ENCODE results near the gene D2HGDH. TPM values are rescaled to one million over a fixed set of nuclear protein-coding genes. Genes with fewer than 3 reads are reported as not detected.
"Not testable (repeated sequence)": the region's sequence is repeated elsewhere in the genome, so short reads cannot be mapped to it uniquely, and the experiment has no call there.

The D2HGDH gene
- total RNA-seq, 1 donor from 2014 or later, result 40.4 TPM

DNA sequence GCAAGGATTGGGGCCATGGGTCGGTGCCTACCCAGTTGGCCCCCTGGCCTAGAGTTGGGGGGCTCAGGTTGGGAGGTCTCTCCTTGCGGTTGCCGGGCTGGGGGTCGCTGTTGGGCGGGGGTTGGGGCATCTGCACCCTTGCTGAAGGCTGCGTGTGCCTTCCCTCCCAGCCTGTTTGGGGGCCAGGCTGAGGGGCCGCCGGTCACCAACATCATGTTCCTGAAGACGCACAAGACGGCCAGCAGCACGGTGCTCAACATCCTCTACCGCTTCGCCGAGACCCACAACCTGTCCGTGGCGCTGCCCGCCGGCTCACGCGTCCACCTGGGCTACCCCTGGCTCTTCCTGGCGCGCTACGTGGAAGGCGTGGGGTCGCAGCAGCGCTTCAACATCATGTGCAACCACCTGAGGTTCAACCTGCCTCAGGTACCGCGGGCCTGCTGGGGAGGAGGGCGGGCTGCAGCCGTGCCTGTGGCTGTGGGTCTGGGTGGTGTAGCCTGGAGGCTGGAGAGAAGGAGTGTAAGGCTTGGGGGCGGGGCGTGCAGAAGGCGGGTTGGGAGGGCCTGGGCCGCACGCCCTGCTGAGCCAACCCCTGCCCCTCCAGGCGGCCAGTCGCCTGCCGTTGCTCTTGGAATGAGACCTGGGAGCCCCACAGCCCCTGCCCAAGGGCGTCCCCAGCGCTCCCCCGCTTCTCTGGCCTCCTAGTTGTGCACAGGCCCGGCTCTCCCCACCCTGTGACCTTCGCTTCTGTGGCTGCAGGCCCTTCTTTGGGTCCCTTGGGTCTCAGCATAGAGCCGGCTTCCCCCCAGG lies 67.4 kb downstream of the D2HGDH start:
- Mint-ChIP-seq H3K27ac (peak overlapping the region; percentile 11), H3K36me3 (ENCODE audit: low read depth) (no peaks in the 10 kb centered on the region), H3K4me1 (peaks cover 7% of the 10 kb centered on the region), H3K4me3 (no peak overlapping the region), H3K27me3 (peaks cover 2% of the 10 kb centered on the region), H3K9me3 (no peaks in the 10 kb centered on the region)
- intact Hi-C loops (cut with micrococcal nuclease), result loop anchor here (5.0 kb wide), 1 partner anchor 60 kb away; no protein-coding TSS in a partner anchor
- peak; percentile 54 for DNase-seq

GRCh38 chr2:241802421-241803318 lies 68.2 kb downstream of the D2HGDH start:
- DNase-seq, result peak; percentile 51
- Mint-ChIP-seq H3K27ac (no peak overlapping the region), H3K9me3 (no peaks in the 10 kb centered on the region), H3K4me1 (peaks cover 7% of the 10 kb centered on the region), H3K27me3 (peaks cover 2% of the 10 kb centered on the region), H3K4me3 (no peak overlapping the region), H3K36me3 (ENCODE audit: low read depth) (no peaks in the 10 kb centered on the region)
- intact Hi-C loops (cut with micrococcal nuclease), result loop anchor here (5.0 kb wide), 1 partner anchor 60 kb away; no protein-coding TSS in a partner anchor

DNA sequence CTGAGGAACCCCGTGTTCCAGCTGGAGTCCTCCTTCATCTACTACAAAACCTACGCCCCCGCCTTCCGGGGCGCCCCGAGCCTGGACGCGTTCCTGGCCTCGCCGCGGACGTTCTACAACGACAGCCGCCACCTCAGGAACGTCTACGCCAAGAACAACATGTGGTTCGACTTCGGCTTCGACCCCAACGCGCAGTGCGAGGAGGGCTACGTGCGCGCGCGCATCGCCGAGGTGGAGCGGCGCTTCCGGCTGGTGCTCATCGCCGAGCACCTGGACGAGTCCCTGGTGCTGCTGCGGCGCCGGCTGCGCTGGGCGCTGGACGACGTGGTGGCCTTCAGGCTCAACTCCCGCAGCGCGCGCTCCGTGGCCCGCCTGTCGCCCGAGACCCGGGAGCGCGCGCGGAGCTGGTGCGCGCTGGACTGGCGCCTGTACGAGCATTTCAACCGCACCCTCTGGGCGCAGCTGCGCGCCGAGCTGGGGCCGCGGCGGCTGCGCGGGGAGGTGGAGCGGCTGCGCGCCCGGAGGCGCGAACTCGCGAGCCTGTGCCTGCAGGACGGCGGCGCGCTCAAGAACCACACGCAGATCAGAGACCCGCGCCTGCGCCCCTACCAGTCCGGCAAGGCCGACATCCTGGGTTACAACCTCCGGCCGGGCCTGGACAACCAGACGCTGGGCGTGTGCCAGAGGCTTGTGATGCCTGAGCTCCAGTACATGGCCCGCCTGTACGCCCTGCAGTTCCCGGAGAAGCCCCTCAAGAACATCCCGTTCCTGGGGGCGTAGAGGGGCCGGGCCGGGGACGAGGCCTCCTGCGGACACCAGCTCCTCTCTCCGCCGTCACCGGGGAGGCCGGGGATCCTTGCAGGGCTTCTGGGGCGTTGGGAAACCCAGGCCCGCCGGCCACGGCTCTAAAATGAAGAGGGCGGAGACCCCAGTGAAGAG lies 69.2 kb downstream of the D2HGDH start:
- intact Hi-C loops (cut with micrococcal nuclease), result loop anchor here (2.0 to 5.0 kb wide), 2 partner anchors 15 to 59 kb away; no protein-coding TSS in a partner anchor

DNA sequence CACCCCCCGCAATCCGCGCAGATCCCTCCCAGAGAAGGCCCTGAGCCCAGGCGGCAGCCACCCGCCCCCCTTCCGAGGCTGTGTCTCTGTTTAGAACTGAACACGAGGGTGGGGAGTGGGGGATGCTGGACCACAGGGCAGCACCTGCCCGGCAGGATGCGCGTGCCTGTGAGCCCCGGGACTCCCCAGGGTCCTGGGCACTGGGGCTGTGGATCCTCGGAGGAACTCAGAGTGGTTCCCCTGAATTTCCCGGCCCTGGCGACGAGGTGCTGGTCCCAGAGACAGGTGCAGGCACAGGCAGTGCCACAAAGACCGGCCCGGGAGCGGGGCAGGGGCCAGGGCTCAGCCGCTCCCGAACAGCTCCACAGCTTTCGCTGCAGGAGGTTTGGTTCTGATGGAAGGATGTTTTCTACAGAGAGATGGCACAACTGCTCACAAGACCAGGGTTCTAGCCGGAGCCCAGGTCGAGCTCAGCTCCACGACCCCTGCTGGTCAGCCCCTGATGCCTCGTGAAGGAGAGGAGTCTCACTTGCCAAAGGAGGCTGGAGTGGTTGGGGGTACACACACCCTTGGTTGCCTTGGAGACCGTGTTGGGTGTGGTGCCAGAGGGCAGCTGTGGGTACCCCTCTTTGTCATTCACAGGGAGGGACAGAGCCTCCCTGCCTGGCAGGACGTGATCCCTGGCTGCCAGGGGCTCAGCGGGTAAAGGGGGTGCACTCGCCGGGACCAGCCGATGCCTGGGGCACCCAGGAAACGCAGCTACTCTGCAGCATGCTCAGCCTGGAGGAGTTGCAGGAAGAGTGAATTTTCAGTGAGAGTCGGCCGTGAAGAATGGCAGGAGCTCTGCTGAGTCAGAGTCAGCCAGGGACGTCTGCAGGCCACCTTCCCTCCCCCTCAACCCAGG lies 70.1 kb downstream of the D2HGDH start:
- peak overlapping the region; percentile 73 for H3K4me3 Mint-ChIP-seq
- DNase-seq, result peak; percentile 73
- peaks cover 9% of the 10 kb centered on the region for H3K4me1 Mint-ChIP-seq
- intact Hi-C loops (cut with micrococcal nuclease), result loop anchor here (2.0 to 5.0 kb wide), 2 partner anchors 16 to 58 kb away; no protein-coding TSS in a partner anchor
- H3K9me3 Mint-ChIP-seq, result no peaks in the 10 kb centered on the region
- peaks cover 2% of the 10 kb centered on the region for H3K27me3 Mint-ChIP-seq
- no peaks in the 10 kb centered on the region for H3K36me3 Mint-ChIP-seq (ENCODE audit: low read depth)
- peak overlapping the region; percentile 56 for H3K27ac Mint-ChIP-seq

More for the DNA sequence above, 69.2 kb downstream of the D2HGDH start:
- Mint-ChIP-seq H3K36me3 (ENCODE audit: low read depth) (no peaks in the 10 kb centered on the region), H3K4me1 (peaks cover 9% of the 10 kb centered on the region), H3K27me3 (peaks cover 2% of the 10 kb centered on the region), H3K9me3 (no peaks in the 10 kb centered on the region), H3K27ac (peak overlapping the region; percentile 60), H3K4me3 (peak overlapping the region; percentile 78)
- peak; percentile 85 for DNase-seq

DNA sequence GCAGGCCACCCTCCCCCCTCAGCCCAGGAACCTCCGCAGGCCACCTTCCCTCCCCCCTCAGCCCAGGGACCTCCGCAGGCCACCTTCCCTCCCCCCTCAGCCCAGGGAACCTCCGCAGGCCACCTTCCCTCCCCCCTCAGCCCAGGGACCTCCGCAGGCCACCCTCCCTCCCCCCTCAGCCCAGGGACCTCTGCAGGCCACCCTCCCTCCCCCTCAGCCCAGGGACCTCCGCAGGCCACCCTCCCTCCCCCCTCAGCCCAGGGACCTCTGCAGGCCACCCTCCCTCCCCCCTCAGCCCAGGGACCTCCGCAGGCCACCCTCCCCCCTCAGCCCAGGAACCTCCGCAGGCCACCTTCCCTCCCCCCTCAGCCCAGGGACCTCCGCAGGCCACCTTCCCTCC lies 71.8 kb downstream of the D2HGDH start:
- H3K27ac Mint-ChIP-seq; intact Hi-C loops (cut with micrococcal nuclease): not testable (repeated sequence)

DNA sequence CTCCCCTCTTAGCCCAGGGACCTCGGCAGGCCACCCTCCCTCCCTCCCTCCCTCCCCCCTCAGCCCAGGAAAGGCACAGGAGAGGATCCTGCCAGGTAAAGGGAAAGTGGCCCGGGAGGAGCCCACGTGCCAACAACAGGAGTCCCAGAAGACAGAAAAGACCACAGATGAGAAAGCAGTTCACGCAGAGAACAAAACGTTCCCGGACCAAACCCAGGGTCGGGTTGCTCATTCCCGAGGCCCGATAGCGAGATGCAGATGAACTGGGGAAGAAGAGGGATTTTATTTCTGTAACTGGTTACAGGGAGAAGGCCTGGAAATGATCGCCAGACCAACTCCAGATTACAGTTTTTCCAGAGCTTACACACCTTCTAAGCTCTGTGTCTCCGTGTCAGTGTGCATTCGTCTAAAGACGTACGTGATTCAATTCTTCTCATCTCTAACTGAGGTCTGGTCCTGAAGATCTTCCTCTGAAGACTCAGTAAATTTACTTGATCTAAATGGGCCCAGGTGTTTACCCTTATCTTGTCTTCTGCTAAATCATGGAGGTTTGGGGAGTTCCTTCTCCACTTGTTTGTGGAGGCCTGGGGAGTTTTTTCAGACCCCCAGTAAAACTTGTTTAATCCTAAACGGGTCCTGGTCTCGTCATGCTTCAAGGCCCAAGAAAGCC lies 73.8 kb downstream of the D2HGDH start:
- peak; percentile 53 for DNase-seq
- H3K9me3 Mint-ChIP-seq, result no peaks in the 10 kb centered on the region
- no peak overlapping the region for H3K27ac Mint-ChIP-seq
- intact Hi-C loops (cut with micrococcal nuclease), result no loop called here
- peaks cover 9% of the 10 kb centered on the region for H3K4me1 Mint-ChIP-seq
- H3K4me3 Mint-ChIP-seq, result no peak overlapping the region
- no peaks in the 10 kb centered on the region for H3K36me3 Mint-ChIP-seq (ENCODE audit: low read depth)
- peaks cover 2% of the 10 kb centered on the region for H3K27me3 Mint-ChIP-seq

More for the DNA sequence above, 71.8 kb downstream of the D2HGDH start:
- H3K27me3 Mint-ChIP-seq; H3K36me3 Mint-ChIP-seq (ENCODE audit: low read depth); H3K4me3 Mint-ChIP-seq; H3K4me1 Mint-ChIP-seq; H3K9me3 Mint-ChIP-seq; DNase-seq: not testable (repeated sequence)

- peaks cover 7% of the 10 kb centered on the region for H3K4me1 Mint-ChIP-seq
- no peak within 1 kb of the TSS for H3K4me3 Mint-ChIP-seq
- intact Hi-C loops (cut with micrococcal nuclease), result no loop called here
- no peaks in the 10 kb centered on the region for H3K36me3 Mint-ChIP-seq (ENCODE audit: low read depth)
- H3K27ac Mint-ChIP-seq, result no peak within 1 kb of the TSS
- H3K27me3 Mint-ChIP-seq, result no peaks in the 10 kb centered on the region
- peak; percentile 52 for DNase-seq
- H3K9me3 Mint-ChIP-seq, result no peaks in the 10 kb centered on the region
Measured at GRCh38 chr2:241808721-241809382, 74.4 kb downstream of the D2HGDH start, which contains the start of gene NEU4. Gene NEU4 (plus strand): TSS chr2:241809193. CDS start chr2:241814485, 5,292 bp downstream.

DNA sequence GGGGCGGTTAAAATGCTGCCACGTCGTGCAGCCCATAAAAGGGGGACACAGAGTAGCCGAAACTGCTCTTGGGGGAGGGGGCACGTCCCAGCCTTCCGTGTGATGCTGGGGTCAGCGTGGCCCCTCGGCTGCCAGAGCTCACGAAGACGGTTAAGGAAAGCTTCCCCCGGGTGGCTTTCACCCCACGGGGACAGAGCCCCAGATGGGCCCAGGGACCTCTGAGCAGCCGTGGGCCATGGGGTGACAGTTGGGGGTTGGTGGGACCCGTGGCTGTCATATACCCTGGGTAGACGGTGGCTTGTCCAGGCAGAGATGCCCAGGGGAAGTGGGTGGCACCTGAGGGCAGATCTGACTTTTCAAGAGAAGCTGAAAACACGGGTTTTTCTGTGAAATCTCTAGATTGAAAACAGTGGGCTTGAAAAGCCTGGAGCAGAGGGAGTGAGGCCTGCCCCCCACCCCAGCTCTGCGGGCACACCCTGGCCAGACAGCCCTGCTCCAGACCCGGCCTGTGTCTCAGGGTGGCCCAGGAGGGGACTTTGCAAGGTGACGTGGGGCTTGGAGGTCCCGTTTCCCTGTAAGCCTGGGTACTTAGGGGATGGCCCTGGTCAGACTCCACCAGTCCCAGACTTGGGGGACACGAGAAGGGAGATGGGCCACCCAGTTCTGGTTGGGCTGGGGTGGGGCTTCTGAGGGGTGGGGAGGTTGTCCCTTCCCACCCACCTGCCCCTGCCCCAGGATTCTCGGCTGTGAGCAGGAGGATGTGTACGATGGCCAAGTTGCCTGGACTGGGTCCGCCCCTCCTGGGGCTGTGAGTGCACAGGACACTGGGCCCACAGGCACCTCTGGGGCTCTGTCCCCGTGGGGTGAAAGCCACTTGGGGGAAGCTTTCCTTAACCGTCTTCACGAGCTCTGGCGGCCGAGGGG lies 75.2 kb downstream of the D2HGDH start:
- H3K4me1 Mint-ChIP-seq, result peaks cover 8% of the 10 kb centered on the region
- H3K4me3 Mint-ChIP-seq, result no peak overlapping the region
- H3K27me3 Mint-ChIP-seq, result no peaks in the 10 kb centered on the region
- intact Hi-C loops (cut with micrococcal nuclease), result no loop called here
- no peaks in the 10 kb centered on the region for H3K9me3 Mint-ChIP-seq
- no peak overlapping the region for H3K27ac Mint-ChIP-seq
- no peaks in the 10 kb centered on the region for H3K36me3 Mint-ChIP-seq (ENCODE audit: low read depth)
- DNase-seq, result peak; percentile 53

DNA sequence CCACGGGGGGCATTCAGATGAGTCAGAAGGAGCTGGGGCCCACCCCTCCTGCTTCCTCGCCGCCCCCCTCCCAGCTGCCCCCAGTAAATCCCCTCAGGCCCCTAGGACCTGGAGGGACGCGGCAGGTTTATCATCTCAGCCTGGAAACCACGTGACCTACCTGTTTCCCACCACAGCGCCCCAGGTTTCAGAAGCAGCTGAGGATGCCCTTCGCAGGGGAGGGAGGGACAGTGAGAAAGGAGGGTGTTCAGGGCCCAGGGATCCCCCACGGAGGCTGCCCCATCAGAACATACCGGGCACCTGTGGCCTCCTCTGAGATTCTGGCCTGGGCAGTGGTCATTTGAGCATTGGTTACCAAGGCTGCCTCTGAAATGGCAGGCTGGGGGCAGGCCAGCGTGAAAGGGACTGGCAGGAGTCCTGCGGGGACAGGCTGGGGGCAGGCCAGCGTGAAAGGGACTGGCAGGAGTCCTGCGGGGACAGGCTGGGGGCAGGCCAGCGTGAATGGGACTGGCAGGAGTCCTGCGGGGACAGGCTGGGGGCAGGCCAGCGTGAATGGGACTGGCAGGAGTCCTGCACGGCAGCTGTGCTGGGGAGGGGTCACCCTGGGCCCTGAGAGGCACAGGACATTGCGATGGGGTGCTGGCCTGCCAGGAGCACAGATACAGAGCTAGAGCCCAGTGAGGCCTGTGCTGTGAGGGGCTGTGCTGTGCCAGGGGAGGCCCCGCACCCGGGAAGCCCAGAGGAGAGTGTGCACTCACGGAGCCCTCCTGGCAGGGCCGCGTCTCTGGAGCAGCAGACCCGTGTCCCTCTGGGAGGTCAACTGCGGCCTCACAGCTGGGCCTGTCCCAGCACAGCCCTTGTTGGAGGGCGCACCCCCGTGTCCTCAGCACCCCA lies 76.1 kb downstream of the D2HGDH start:
- no peak overlapping the region for H3K4me3 Mint-ChIP-seq
- H3K4me1 Mint-ChIP-seq, result peaks cover 6% of the 10 kb centered on the region
- no peaks in the 10 kb centered on the region for H3K9me3 Mint-ChIP-seq
- no peaks in the 10 kb centered on the region for H3K36me3 Mint-ChIP-seq (ENCODE audit: low read depth)
- peak; percentile 46 for DNase-seq
- no peak overlapping the region for H3K27ac Mint-ChIP-seq
- intact Hi-C loops (cut with micrococcal nuclease), result no loop called here
- H3K27me3 Mint-ChIP-seq, result no peaks in the 10 kb centered on the region

Data from activated CD4-positive, alpha-beta T cell treated with anti-CD3 and anti-CD28 coated beads, Interleukin-2, amount 10 ng/mL, durations not matched to agents 24 days and 14 days (primary cell).